Measurements from ENCODE around the gene FAM78B.

FAM78B gene

GRCh38 chr1:166164995-166165660, 1.7 kb downstream of the FAM78B start:
- DNase-seq (ENCODE audit: low spot score) = peak; percentile 85

GRCh38 chr1:166164646-166164994, 2.2 kb downstream of the FAM78B start:
- DNase-seq (ENCODE audit: low spot score) = no peak

- no peak for DNase-seq (ENCODE audit: low spot score)
These were observed 7.1 kb downstream of the FAM78B start for GRCh38 chr1:166159656-166160055.

GRCh38 chr1:166156674-166157073, 10.1 kb downstream of the FAM78B start:
- no peak for DNase-seq (ENCODE audit: low spot score)

GRCh38 chr1:166155108-166155507, 11.7 kb downstream of the FAM78B start:
- no peak for DNase-seq (ENCODE audit: low spot score)

- peak; percentile 85 for DNase-seq (ENCODE audit: low spot score)
These were observed 13.1 kb downstream of the FAM78B start for GRCh38 chr1:166153525-166154314.

GRCh38 chr1:166152978-166153377, 13.8 kb downstream of the FAM78B start:
- DNase-seq (ENCODE audit: low spot score) = no peak

- DNase-seq (ENCODE audit: low spot score) = no peak
These were observed 15.0 kb downstream of the FAM78B start for GRCh38 chr1:166151804-166152203.

GRCh38 chr1:166145499-166145898, 21.3 kb downstream of the FAM78B start:
- no peak for DNase-seq (ENCODE audit: low spot score)

GRCh38 chr1:166141969-166142368, 24.8 kb downstream of the FAM78B start:
- DNase-seq (ENCODE audit: low spot score) = no peak

- DNase-seq (ENCODE audit: low spot score) = no peak
These were observed 26.6 kb downstream of the FAM78B start for GRCh38 chr1:166140251-166140650.

- no peak for DNase-seq (ENCODE audit: low spot score)
These were observed 27.1 kb downstream of the FAM78B start for GRCh38 chr1:166139735-166140134.

GRCh38 chr1:166136699-166137401, 30.0 kb downstream of the FAM78B start:
- no peak for DNase-seq (ENCODE audit: low spot score)

- DNase-seq (ENCODE audit: low spot score) = no peak
These were observed 30.6 kb downstream of the FAM78B start for GRCh38 chr1:166136222-166136621.

- no peak for DNase-seq (ENCODE audit: low spot score)
These were observed 32.9 kb downstream of the FAM78B start for GRCh38 chr1:166133857-166134256.

- peak; percentile 54 for DNase-seq (ENCODE audit: low spot score)
These were observed 33.4 kb downstream of the FAM78B start for GRCh38 chr1:166133276-166133841.

- DNase-seq (ENCODE audit: low spot score) = no peak
These were observed 34.3 kb downstream of the FAM78B start for GRCh38 chr1:166132496-166132895.

GRCh38 chr1:166129006-166129405, 37.8 kb downstream of the FAM78B start:
- no peak for DNase-seq (ENCODE audit: low spot score)

- DNase-seq (ENCODE audit: low spot score) = no peak
These were observed 38.6 kb downstream of the FAM78B start for GRCh38 chr1:166128195-166128594.

- DNase-seq (ENCODE audit: low spot score) = no peak
These were observed 39.8 kb downstream of the FAM78B start for GRCh38 chr1:166127003-166127402.

- DNase-seq (ENCODE audit: low spot score) = no peak
These were observed 43.8 kb downstream of the FAM78B start for GRCh38 chr1:166122873-166123466.

- no peak for DNase-seq (ENCODE audit: low spot score)
These were observed 45.8 kb downstream of the FAM78B start for GRCh38 chr1:166121010-166121409.

Data from D341Med (cell line).